HG03457 (cell line): Measurements from ENCODE around the gene LIME1.

Experiments used
- ATAC-seq: cut with Tn5 transposase; IDR thresholded peaks from one replicate; pipeline ENCODE4 v1.9.1; 2021; ENCODE audit warnings: moderate number of reproducible peaks; ENCODE audit not compliant: unreplicated experiment

LIME1 gene

DNA sequence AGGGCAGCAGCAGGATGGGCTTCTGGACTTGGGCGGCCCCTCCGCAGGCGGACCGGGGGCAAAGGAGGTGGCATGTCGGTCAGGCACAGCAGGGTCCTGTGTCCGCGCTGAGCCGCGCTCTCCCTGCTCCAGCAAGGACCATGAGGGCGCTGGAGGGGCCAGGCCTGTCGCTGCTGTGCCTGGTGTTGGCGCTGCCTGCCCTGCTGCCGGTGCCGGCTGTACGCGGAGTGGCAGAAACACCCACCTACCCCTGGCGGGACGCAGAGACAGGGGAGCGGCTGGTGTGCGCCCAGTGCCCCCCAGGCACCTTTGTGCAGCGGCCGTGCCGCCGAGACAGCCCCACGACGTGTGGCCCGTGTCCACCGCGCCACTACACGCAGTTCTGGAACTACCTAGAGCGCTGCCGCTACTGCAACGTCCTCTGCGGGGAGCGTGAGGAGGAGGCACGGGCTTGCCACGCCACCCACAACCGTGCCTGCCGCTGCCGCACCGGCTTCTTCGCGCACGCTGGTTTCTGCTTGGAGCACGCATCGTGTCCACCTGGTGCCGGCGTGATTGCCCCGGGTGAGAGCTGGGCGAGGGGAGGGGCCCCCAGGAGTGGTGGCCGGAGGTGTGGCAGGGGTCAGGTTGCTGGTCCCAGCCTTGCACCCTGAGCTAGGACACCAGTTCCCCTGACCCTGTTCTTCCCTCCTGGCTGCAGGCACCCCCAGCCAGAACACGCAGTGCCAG, 39.7 kb upstream of the LIME1 start, which contains the start of gene TNFRSF6B:
Gene TNFRSF6B (plus strand): TSS at position 25 of the 729 bp plus-strand sequence. CDS start 116 bp downstream, at position 141.
- no peak for ATAC-seq

DNA sequence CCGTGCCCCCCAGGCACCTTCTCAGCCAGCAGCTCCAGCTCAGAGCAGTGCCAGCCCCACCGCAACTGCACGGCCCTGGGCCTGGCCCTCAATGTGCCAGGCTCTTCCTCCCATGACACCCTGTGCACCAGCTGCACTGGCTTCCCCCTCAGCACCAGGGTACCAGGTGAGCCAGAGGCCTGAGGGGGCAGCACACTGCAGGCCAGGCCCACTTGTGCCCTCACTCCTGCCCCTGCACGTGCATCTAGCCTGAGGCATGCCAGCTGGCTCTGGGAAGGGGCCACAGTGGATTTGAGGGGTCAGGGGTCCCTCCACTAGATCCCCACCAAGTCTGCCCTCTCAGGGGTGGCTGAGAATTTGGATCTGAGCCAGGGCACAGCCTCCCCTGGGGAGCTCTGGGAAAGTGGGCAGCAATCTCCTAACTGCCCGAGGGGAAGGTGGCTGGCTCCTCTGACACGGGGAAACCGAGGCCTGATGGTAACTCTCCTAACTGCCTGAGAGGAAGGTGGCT, 39.1 kb upstream of the LIME1 start:
- ATAC-seq: no peak

DNA sequence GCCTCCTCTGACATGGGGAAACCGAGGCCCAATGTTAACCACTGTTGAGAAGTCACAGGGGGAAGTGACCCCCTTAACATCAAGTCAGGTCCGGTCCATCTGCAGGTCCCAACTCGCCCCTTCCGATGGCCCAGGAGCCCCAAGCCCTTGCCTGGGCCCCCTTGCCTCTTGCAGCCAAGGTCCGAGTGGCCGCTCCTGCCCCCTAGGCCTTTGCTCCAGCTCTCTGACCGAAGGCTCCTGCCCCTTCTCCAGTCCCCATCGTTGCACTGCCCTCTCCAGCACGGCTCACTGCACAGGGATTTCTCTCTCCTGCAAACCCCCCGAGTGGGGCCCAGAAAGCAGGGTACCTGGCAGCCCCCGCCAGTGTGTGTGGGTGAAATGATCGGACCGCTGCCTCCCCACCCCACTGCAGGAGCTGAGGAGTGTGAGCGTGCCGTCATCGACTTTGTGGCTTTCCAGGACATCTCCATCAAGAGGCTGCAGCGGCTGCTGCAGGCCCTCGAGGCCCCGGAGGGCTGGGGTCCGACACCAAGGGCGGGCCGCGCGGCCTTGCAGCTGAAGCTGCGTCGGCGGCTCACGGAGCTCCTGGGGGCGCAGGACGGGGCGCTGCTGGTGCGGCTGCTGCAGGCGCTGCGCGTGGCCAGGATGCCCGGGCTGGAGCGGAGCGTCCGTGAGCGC, 38.5 kb upstream of the LIME1 start:
- ATAC-seq: no peak

DNA sequence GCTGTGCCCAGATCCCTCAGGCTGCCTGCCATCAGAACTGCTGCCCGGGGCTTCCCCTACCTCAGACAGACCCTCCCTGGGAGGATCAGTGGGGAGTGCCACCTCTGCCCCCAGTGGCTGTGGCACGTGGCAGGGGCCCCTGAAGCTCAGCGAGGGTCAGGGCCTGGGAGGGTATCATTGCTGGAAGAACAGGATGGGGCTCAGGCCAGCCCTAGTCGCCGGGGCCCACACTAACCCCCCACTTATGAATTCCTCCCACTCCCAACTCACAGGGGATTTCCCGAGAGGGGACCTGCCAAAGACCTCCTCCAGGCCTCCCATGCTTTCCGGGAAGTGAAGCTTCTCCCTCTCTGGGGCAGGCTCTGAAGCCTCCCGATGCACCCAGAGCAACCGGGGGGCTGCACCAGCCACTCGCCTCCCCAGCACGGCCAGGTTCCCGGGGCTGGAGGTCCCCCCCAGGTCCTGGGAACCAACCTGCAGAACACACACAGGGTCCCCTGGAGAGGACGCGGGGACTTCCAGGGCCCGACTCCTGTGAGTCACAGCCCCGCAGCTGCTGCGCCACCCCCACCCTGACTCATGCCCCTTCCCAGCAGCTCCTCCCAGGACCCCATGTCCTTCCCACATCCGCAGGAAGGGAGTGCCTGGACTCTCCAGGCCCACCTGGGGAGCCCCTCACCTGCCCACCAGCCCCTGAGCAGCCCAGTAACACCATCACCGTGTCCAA, 37.6 kb upstream of the LIME1 start:
- no peak for ATAC-seq

DNA sequence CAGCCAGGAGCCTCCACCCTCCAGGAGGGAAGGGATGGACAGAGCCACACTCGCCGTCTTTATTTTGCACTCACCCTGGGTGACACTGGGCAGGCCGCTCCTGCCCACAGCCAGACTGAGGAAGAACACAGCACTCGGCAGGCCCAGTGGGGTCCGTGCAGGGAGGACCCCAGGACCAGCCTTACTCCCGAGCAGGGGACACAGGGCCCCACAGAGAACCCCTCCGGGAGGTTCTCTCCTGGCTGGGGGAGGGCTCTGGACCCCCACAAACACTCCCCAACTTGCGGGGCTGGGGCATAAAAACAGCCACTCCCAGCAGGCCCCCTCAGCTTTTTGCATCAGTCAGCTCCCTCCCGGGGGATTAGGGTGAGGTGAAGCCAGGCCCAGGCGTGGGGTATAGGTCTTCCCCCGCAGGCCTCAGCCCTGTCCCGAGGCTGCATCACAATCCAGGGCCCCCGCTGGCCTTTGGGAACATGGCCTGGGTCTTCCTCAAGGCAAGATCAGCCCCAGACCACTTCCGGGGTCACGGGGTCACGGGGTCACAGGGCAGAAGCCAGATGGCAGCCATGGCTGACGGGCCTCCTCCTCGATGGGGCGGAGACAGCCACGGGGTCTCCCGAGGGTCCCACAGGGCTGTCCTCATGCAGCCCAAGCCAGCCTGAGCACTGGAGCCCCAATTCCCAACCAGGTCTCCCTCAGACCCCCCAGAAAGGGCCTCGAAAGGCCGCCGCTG, 36.8 kb upstream of the LIME1 start:
- no peak for ATAC-seq

DNA sequence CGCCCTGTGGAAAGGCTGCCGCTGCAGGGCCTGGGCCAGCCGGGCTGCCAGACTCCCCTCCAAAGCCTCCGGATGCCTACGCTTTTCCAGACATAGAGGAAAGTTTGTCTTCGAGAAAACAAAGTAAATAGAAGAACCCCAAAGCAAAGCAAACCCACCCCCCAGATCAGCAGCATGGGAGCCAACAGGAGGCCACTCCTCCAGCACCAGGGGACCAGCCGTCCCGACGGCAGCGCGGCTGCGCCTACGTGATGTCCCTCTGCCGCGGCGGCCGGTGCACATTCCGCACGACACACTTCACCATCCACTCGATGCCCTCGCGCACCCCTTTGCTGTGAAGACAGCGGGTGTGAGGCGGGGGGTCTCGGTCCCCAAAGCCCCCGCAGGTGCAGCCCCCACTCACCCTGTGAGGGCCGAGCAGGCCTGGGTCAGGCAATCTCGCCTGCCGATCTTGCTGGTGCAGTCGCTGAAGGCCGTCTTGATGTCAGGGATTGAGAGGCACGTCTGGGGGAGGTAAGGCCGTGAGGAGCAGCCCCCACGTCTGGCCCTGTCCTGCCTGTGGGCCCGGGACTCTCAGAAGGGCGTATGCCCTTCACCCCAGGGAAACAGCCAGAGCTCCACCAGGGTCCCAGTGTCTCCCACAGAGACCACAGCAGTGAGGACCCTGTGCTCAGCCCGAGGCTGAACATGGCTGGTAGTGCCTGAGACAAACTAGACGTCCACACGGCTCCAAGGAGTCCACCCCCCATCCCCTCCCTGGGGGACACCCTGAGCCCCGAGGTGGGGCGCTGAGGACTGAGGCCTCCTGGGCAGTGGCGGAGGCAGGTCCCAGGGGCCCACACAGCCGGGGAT, 36.0 kb upstream of the LIME1 start:
- no peak for ATAC-seq

DNA sequence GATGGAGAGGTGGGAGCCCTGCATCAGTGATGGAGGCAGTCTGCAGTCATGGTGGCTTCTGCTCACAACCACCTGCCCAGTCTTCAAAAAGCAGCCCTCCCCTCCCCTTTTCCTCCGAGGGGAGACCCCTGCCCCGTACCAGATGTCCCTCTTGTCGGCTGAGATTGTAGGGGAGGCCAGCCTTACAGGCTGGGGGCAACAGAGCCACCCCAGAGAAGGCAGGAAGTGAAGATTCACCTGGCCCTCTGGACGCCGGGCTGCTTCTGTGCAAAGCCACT, 35.5 kb upstream of the LIME1 start:
- ATAC-seq: no peak

DNA sequence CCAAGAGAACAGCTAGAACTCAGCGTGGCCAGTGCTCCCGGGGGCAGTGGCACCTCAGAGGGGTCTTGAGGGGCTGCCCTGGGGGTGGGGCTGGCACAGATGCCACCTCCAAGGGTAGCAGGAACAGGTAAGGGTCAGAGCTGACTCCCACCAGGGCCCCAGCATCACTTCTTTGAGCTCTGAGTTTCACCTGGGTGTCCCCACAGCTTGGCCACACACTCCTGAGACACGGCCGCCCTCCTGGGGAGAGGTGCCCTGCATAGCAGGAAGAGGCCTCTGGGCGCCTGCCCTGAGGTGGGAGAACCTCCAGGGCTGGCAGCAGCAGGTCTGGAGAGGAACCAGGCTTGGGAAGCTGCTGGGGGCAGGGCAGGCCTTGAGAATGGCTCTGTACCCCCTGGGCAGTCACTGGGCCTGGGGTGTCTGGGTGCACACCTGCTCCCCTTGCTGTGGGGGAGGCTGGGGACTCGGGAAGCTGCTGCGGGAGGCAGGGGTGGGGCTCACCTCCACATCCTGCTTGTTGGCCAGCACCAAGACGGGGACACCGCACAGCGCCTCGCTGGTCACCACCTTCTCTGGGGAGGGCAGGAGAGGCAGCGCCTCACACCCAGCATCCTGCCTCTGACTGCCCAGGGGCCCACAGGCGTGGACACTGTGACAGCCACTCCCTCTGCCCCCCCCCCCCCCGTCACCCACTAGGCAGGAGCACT, 35.0 kb upstream of the LIME1 start:
- no peak for ATAC-seq

DNA sequence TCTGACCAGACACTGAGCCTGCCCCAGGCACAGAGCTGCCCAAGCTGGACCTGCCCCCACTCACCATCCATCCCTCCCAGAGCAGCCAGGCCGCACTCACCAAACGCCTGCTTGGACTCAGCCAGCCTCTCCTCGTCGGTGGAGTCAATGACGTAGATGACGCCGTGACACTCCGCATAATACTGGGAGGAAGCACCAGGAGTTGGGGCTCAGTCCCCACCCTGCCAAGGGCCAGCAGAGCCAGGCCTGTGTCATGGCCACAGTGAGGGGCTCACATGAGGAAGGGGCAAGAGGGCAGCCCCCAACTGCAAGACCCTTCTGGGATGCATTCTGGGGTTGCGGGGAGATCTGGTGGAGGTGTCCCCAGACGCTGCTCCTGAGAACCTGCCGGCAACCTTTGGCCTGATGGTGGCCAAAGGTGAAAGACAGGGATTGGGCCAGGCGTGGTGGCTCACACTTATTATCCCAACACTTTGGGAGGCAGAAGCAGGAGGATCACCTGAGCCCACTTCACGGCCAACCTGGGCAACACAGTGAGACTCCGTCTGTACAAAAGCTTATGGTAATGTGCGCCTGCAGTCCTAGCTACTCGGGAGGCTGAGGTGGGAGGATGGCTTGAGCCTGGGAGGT, 34.3 kb upstream of the LIME1 start:
- no peak for ATAC-seq

DNA sequence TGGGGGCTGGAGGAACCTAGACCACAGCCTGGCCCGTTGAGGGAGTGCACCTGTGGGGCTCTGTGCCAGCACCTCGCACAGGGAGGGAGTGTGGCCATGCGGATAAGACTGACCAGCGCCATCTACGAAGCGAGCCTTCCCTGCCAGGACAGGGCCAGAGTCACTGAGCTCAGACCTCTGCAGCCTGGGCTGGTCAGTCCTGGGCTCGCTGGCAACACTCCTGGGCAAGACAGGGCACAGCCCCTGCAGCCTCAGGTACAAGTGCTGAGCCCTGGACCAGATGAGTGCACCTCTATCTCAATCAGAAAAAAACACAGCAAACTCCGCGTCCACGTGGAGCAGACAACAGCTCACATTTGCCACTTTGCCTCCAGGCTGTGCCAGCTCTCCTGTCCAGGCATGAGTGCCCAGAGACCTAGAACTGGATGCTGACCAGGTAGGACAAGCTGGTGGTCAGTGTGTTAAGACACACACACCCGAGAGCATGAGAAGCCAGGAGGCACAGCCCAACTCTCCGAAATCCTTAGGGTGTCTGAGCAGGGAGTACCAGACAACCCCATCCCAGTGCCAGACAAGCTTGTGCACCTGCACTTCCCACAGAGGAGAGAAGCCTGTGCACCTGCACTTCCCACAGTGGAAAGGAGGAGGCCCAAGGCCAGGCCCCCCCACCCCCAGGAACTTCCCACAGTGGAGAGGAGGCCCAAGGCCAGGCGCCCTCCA, 33.6 kb upstream of the LIME1 start:
- no peak for ATAC-seq

DNA sequence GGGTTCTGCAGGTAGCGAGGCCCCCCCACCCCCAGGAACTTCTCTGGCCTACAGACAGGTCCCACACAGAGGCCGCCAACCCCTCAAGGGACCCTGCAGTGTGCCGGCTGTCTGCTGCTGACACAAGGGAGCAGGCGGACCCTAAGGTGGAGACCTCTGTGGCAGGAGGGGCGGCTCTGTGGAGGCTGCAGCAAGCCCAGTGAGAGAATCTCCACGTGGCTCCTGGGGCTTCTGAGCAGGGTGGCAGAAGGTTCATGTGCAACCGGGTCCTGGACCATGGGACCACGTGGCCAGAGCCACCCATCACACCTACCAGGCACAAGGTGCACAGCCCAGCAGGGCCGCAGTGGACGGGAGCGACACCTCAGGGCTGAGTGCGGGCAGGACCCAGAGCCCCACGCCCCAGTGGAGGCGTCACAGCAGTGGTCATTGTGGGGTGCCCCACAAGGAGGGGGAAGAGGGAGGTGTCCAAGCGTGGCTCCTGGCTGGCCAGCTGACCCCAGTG, 32.9 kb upstream of the LIME1 start:
- no peak for ATAC-seq

DNA sequence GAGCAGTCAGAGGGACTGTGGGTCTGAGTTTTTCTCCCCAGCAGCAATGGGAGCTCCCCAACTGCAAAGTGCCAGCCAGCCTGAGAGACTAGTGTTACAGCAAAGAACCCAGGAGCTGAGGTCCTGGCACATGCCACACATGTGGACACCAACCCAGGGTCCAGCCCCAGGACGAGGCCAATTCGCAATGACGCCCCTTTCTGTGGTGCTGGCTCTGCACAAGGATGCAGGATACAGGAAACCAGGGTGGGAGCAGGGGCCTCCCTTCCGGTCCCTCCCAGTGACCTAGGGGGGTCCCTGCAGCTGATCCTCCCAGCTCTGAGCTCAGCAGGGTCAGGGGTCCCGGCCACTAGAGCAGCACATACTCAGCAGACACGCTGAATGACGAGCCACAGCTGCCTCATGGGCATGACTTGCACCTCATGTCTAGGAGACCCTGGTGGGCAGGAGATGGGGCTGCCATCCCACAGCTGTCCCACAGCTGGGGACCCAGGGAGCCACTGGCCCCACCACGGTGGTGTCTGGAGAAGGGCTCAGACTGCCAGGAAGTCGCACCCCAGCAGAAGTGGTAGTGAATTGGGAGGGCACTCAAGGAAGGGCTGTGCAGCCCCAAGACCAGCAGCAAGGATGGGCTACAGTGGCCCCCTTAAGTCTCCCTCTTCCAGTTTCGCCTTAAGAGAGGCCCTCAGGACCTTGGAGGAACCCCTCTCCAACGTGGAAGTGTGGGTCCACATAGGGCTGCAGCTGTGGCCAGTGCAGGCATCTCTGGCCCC, 32.3 kb upstream of the LIME1 start:
- no peak for ATAC-seq

DNA sequence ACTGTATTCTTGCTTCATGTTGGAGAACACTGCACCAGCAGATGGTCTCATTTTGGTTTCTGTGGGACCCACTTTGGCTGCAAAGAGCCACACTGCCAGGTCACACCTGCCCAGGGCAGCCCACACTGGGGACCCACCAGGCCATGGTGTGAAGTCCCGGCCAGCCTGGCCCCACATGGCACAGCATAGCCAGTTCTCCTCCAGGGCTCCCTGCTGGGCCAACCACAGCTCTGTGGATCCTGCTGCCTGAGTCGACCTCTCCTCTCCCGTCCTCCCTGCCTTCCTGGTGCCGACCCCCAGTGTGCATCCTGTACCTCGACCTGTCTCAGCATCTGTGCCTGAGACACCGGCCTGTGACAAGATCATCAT, 31.7 kb upstream of the LIME1 start:
- no peak for ATAC-seq

DNA sequence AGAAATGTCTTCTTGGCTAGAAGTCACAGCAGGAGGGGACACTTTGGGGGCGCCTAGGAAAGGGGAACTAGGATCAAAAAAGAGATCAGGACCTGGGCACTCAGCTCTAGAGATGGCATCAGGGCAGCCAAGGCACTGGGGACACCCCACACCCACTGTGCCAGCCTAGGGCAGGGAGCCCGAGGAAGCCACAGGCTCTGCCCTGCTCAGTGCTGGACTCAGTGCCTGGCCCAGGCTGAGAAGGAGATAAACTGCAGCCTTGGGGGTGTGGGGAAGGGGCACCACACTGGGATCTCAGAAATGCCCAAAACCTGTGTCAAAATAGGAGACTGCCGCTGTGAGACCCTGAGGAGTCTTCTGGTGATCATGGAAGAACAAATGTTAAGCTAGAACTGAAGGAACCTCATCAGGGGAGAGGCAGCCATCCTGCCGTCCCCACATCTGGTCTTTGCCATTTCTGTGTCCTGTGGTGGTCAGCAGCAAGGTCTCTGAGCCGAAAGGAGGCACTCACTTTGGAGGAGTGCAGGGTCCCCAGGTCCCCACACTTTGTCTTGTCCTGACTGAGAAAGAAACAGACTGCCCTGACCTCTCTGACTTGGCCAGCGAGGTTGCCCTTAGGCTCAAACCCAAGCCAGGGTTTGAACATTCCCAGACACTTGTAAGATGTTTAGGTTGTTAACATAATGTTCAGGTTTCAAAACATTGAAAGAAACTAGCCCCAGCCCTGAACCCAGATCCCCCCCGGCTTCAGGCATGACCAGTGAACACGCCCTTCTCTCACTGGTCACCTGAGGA, 31.0 kb upstream of the LIME1 start:
- ATAC-seq: no peak

DNA sequence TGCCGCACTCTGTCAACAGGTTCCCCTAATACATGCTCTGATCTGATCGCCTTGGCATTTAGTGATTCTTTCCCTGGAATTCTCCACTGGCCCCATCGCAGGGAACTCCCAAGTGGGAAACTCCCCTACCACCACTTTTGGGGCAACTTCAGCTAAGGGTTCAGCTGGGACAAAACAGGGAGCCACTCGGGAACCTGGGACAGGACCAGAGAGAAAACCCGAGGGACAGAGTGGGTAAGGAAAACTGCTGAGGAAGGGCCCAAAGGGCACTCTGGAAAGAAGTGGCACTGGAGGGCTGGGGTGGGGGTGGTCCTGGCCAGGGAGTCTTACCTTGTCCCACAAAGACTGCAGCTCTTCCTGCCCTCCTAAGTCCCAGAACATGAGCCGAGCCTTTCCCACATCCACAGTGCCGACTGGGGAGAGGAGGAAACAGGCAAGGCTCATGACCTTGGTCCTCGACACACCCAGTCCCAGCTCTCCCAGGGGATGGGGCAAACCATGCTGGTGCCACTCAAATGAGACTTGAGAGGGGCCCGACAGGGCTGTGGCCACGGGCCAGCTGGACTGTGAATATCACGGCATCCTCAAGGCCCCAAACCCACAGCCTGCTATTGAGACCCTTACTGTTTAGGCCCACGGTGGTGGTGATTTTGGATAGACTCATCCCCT, 30.3 kb upstream of the LIME1 start:
- no peak for ATAC-seq

DNA sequence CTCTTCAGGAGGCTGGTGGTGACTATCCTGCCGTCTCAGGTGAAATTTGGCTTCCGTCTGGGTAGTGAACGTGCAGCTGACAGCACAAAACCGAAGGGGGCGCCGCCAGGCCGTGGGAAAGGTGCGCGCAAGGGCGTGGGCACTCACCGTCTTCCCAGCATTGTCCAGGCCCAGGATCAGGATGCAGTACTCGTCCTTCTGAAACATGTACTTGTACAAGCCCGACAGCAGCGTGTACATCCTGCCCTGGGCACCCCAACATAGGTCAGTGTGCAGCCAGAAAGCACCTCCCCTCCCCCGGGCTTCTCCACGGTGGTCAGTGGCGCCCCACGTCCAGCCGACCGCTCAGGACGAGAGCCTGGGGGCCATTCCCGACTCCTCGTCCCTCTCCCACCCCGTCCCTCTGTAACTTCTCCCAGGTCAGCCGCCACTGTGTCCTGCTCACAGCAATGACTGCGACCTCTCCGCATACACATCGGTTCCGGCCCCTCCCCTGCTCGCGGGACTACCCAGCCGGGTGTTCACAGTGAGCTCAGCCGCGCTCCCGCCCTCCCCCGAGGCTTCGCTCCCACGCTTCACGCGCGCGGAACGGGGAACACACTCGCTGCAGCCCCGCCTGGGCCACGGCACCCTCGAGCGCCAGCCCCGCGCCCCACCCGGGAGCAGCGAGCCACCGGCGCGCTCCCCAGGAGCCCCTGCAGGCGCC, 29.5 kb upstream of the LIME1 start:
- no peak for ATAC-seq
